Skeletal muscle cell (primary cell): Measurements from ENCODE around the gene COL19A1.
A peak's percentile ranks its signal among the peaks of the same experiment; 100 is the strongest.

Source experiments
- DNase-seq: peaks from one replicate; pipeline ENCODE4 v3.0.0-alpha.2; 2010; ENCODE audit warnings: low read depth
- H3K4me3 ChIP-seq: 2 replicates; pipeline ENCODE4 v1.5.1; 2011; ENCODE audit warnings: low read depth, mild to moderate bottlenecking, control low read depth, low read length, moderate library complexity

The COL19A1 gene

DNA sequence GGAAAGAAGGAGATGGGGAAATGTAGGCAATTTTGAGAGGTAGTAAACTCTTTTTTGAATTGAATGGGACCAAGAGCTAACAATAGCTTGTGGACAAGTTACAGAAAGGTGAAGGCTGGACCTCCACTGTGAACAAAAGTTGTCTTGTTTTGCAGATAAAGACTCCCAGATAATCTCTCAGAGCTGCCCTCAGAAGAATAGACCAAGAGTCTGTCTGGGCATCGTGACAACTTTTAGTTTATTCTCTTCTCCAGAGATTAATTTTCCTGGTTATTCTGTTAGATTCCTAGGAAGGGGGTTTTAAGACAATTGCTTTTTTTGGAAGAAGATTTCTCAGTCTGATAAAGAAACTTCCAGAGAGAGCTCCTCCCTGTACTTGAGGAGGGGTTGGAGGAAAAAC lies 161.9 kb downstream of the COL19A1 start:
- no peak overlapping the region for H3K4me3 ChIP-seq
- no peak for DNase-seq

DNA sequence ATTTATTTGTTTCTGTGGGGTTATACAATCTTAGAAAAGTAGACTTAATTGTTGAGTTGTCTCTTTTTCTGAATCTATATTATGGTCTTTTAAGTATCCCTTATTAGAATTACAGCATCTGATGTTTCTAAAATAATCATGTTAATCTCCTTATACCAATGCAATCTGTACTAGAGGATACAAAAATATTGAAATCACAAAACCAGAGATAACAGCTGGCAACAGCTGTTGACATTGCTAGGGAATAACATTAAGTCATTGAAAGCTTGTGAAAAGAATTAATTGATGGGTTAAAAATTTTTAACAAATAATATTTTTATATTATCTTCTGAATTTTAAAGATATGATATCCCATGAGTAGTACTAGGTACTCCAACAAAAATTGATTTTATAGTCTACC lies 162.6 kb downstream of the COL19A1 start:
- no peak overlapping the region for H3K4me3 ChIP-seq
- DNase-seq, result no peak

- DNase-seq, result no peak
- H3K4me3 ChIP-seq, result no peak overlapping the region
Measured at GRCh38 chr6:70033781-70034180, 167.4 kb downstream of the COL19A1 start.

GRCh38 chr6:70037445-70037844 lies 171.1 kb downstream of the COL19A1 start:
- no peak overlapping the region for H3K4me3 ChIP-seq
- DNase-seq, result no peak

DNA sequence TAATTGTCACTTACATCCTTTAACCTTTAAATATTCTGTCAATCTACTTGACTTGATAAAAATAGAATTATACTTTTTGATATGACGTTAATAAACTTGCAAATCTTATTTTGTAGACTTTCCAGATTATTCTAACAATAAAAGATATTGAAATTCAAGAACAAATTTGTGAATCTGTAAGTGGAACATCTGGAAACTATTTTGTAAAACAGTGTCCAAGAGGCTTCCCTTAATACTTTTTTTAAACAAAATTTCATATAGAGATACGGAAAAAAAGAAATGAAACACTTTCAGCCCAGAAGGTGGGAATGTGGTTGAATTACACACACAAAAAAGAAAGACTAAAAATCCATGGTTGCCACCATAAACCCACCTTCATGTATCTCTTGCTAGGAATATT lies 174.4 kb downstream of the COL19A1 start:
- DNase-seq, result no peak

DNA sequence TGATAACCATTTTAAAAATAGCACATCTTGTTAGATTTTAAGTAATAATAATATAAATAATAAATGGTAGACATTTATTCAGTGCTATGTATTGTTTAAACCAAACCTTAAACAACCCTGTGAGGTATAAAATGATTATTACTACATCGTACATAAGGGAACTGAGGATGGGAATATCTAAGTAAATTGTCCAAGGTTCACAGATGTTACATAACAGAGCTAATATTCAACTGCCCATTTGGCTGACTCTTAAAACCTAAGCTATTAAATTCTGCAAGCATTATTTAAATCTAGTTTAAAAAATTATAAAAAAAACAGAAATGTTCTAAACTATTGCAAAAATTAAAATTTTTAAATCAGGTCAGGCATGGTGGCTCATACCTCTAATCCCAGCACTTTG lies 175.1 kb downstream of the COL19A1 start:
- DNase-seq, result no peak
- no peak overlapping the region for H3K4me3 ChIP-seq

More for the DNA sequence above, 174.4 kb downstream of the COL19A1 start:
- H3K4me3 ChIP-seq, result no peak overlapping the region

DNA sequence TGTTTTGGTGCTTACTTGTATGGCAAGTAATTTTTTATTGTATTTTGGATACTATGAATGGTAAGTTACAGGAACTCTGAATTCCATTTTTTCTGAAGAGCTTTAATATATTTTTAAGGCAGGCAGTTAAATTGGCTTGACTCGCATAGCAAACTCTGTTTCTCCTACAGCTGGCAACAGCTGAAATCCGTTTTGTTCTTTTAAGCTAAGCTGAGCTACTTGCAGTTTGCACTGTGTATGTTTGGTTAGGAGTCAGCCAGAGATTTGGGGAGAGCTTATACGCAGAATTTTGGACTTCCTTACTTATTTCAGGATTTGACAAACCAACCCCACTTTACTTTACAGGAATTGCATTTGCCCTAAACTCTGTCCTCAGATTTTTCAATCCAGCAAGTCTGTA lies 179.1 kb downstream of the COL19A1 start:
- H3K4me3 ChIP-seq, result no peak overlapping the region
- no peak for DNase-seq

DNA sequence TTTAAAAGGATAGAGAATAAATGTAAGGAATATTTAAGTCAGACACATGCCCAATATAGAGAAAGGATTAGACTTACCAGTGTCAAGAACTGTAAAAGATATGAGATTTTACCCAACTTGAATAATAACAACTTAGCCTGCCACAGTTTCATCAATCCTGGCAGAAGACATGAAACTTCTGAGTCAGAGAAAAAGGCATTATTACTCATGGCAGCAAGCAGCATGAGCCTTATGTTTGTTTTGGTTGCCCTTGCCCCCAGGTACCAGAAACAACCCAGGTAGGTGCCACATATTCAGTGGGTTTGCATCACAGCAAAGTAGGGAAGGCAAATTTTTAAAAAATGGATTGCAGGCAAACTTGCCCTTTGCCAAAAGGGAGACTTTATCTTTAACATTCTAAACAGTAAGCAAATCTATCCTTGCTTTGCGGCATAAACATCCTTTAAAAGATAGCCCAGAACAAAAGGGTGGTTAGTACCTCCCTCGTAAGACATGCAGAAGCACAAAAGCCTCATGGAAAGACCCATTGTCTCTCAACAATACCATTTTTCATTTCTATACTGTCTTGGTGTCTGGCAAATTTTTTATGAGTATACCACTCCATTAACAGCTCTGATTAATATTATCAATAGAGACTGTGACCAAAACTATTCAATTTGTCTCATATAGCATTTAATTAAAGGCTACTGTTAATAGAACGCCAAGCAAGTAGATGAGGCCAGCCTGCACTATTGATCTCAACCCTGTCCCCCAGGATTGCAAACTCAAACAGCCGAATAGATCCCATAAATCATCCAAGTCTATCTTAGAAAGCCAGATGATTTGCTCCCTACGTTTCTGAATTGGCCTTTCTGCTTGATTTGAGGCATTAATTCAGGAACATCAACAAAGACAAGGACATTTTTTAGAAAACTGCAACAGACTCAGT lies 185.1 kb downstream of the COL19A1 start:
- no peak overlapping the region for H3K4me3 ChIP-seq
- no peak for DNase-seq

DNA sequence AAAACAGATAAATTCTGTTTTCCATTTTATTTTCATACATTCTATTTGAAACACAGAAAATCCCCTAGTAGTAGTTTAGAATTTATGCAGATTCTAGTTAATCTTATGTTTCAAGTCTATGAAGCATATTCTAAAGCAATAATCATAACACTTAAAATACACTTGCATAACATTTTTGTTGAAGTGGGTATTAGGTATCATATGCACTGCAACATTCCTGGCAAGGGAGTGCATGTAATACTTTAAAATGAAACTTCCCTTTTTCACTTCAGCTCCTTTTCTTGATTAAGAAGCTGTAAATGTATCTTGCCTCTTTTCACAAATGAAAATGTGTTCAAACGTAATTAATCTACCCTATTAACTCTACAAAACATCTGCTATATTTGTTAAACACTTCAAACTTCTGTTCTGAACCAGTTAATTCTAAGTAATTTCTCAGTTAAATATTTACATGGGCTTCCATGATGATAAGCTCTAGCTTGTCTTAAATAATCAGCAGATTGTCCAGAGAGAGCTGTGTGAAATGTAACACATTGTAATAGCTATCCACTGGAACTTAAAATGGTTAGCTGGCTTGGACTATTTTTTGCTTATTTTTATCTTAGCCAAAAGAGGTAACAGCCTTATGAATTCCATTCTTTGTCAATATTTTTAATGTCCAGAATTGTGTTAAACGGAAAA lies 192.8 kb downstream of the COL19A1 start:
- H3K4me3 ChIP-seq, result no peak overlapping the region
- no peak for DNase-seq

DNA sequence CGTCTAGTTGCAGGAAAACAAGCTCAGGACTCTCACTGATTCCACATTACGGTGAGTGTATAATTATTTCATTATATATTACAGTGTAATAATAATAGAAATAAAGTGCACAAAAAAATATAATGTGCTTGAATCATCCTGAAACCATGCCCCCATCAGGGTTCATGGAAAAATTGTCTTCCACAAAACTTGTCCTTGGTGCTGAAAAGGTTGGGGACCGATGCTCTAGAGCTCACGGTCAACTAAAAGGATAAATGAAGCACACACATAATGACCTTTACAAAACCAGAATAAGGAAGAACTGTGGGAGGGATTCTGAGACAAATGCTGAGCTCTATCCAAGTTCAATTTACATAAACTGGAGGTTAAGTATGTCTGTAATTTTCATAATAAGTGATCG lies 194.3 kb downstream of the COL19A1 start:
- no peak for DNase-seq
- H3K4me3 ChIP-seq, result no peak overlapping the region

DNA sequence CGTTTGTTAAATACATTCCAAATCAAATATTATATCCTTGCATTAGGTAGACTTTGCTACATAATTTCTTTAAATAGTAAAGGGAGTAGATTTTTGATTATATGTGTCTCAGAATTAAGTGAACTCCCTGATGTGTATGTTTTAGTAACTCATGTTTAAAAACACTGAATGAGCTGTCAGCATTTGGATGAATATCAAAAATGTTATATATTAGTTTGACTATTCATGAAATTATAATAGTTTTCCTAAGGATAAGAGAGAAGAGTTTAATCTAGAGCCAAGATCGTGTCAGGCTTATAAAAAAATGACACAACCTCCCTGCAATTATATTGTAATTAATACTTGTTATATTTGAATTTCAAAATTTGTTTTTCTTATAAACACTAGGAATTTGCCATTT lies 195.2 kb downstream of the COL19A1 start:
- no peak overlapping the region for H3K4me3 ChIP-seq
- no peak for DNase-seq

DNA sequence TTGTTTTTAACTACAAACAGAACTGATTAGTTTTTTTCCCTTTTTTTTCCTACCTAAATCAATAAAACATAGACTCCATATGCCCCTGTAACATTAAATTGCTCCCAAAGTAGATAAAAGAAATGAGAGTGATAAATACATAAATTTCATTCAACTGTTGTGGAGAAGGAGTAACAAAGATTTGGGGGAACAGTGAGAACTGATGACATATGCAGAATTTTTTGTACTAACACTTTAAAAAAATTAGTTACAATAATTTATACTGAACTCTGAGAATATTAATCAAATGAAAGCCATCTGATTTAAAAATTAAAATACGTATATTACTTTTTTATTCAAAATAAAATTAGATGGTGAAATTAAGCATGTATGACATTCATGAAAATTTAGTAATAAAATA lies 195.7 kb downstream of the COL19A1 start:
- no peak overlapping the region for H3K4me3 ChIP-seq
- no peak for DNase-seq

- DNase-seq, result no peak
- no peak overlapping the region for H3K4me3 ChIP-seq
Measured at GRCh38 chr6:70072540-70073179, 206.3 kb downstream of the COL19A1 start.

DNA sequence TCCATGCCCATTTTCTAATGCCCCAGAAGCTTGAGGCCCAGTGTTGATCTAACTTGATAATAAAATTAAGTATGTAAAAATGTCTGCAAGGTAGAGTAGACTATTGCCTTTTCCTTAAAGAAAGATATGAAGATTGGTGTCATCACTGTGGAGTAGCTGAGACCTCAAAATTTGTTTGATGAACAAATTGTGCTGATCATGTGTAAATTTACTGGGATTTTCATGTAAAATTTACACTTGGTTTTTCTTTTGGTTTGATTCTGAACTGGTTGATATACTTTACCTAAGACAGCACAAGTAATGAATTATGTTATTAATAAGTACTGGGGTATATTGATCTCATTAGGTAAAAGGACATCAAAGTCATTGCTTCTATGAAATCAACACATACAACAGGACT lies 207.3 kb downstream of the COL19A1 start:
- DNase-seq, result no peak
- no peak overlapping the region for H3K4me3 ChIP-seq

DNA sequence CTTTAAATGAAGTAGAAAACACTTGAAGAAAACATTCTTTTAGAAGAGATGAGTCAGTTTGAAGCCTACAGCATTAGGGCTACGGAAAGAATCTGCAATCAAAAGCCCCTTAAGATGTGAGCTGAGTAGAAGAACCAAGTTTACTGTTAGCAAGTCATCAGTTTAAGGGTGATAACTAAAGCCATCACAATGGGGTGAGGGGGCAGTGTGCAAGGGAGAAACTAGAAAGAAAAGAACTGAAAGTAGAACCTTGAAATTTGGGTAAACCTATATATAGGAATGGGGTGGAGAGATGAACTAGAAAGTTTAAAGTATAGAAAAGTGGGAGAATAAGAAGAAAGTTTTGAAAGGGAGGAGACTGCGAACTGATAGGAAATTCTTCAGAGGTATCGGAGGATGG lies 212.9 kb downstream of the COL19A1 start:
- H3K4me3 ChIP-seq, result no peak overlapping the region
- no peak for DNase-seq

DNA sequence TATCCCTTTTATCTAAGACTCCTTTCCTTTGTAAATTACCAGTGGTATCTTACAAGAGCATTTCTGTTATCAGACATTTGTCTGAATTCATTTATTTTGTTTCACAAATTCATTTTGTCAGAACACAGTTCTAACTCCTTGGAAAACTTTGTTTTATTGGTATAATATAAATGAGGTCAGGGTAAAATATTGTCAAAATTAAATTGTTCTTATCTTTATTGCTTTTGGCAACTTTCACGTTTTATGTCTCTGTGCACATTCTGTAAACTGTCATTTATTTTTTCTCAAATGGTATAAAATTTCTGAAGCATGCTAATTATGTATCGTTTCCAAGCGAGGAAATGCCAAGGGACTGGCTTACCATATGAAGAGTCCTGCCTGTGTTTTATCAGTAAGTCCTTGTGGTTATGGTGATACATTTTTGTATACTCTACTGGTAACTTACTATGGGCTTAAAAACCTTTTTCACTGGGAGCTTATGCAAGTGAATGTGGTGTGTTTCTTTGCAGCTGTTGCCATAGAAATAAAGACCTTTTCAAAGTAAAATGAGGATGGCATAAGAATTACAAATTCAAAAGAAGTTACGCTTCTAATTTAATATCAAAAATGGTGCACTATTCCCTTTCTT lies 214.2 kb downstream of the COL19A1 start:
- DNase-seq, result peak; percentile 8

DNA sequence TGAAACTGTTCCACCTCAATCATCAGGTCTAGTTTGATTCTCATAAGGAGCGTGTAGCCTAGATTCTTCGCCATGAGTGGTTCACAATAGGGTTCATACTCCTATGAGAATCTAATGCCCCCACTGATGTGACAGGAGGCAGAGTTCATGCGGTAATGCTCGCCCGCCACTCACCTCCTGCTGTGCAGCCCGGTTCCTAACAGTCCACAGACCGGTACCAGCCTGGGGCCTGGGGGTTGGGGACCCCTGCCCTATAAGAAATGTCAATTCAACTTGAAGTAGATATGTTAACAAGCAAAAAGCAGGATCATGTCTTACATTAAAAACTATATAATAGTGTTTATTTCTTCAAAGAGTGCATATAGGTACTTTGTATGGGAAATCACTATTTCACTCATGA lies 216.5 kb downstream of the COL19A1 start:
- no peak for DNase-seq

More for the DNA sequence above, 214.2 kb downstream of the COL19A1 start:
- H3K4me3 ChIP-seq, result no peak overlapping the region

DNA sequence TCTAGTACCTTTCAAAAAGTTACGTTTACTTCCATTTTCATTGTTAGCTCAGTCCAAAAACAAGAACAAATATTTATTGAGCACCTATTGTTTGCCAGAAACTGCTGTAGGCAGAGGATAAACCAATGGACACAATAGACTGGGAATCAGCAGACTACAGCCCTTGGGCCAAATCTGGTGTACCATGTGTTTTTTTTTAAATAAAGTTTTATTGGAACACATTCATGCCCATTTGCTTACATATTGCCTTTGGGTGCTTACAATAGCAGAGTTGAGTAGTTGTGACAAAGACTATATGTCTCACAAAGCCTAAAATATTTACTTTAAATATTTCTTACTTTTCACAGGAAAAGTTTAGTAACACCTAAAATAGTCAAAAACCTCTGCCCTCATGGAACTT lies 220.4 kb downstream of the COL19A1 start:
- no peak overlapping the region for H3K4me3 ChIP-seq
- DNase-seq, result no peak

More for the DNA sequence above, 216.5 kb downstream of the COL19A1 start:
- no peak overlapping the region for H3K4me3 ChIP-seq

GRCh38 chr6:70094156-70094555 lies 227.8 kb downstream of the COL19A1 start:
- DNase-seq, result no peak
- no peak overlapping the region for H3K4me3 ChIP-seq

- H3K4me3 ChIP-seq, result no peak overlapping the region
- no peak for DNase-seq
Measured at GRCh38 chr6:70099732-70100131, 233.4 kb downstream of the COL19A1 start.
